ENCODE measurements around the gene ADAMTS1.
"Not testable (repeated sequence)": the region's sequence is repeated elsewhere in the genome, so short reads cannot be mapped to it uniquely, and the experiment has no call there.

The ADAMTS1 gene

DNA sequence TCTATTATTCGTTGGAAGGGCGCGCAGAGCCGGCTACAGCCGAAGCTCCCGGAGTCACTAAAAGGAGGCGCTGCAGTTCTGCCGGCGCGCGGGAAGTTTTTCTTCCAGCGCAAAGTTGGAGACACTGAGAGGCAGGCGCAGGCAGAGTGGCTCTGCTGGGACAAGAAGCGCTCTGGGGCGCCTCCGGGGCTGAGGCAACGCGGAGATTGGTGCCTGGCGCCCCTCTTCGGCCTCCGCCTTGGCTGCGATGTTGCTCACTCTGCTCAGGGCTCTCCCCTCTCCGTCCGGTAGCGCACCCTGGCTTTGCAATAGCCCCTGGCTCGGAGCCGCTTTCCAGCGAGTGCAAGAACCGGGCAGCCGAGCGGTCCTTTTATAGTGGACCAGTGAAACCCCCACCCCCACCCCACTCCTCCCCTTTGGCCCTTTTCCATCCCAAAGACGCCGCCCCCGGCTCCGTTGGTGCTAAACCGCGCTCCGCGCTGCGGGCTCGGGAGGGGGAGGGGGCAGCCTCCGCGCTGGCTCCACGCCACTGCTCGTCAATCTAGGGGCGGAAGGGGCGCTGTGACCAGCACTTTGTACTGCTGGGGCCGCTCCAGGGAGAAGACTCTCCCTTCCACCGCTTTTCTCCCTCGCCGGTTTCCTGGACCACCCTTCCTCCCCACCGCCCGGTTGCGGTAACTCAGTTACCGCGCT is at the start of gene ADAMTS1:
TSS of gene ADAMTS1 (minus strand) at position 344 of the 693 bp plus-strand sequence. CDS start 455 bp downstream, outside the sequence.
- DNase-seq = peak in 57 of 58 donors; percentile 36 to 99 (median 89)

DNA sequence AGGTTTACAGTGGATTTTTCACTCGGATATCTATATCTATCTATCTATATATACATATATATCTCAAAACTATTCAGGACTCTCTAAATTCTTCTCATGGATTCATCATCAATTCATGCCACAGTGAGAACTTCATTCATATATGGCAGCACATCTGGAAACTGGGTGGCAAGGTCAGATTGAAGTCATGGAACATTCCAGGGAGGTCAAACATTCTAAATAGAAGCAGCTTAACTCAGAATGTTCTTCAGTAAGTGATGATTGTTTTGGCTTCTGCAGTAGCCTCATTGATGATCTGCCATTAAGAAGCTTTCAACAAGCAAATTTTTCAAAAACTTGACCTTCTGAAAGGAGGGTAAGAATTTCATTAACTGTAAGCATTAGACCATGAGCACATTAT is 46.9 kb upstream of the ADAMTS1 start:
- DNase-seq = no peak

DNA sequence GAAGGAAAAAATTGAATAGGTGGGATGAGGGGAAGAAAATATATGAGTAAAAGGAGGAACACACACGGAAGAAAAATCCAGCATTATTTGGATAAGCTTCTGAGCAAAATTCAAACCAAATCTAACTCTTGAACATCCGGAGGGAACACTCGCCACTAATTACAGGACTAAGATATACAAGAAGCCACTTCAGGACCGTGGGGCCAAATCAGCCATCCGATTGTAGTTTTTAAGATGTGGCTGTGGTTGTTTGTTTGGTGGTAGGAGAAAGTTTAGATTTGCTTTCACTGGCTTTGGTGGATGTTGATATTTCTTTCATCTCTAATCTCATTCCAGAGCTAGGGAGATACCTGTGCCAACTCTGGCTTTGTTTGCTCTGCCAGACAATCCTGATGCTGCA is 43.7 kb upstream of the ADAMTS1 start:
- no peak for DNase-seq

DNA sequence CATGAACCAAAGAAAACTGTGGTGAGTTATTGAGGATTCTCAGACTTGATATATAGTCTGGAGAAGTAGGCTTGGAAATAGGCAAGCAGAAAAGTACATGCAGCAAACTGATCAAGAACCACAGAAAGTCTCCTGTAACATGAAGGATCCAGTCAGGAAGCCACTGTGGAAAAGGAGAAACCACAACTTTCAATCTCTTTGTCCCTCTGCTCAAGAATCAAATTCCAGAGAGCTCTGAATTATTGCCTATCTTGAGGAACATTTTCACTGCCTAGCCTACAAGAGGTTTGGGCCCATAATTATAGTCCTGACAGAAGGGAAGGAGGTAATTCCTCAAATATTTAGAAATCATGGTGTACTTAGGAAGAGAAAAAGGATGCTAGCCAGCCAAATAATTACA is 43.0 kb upstream of the ADAMTS1 start:
- no peak for DNase-seq

DNA sequence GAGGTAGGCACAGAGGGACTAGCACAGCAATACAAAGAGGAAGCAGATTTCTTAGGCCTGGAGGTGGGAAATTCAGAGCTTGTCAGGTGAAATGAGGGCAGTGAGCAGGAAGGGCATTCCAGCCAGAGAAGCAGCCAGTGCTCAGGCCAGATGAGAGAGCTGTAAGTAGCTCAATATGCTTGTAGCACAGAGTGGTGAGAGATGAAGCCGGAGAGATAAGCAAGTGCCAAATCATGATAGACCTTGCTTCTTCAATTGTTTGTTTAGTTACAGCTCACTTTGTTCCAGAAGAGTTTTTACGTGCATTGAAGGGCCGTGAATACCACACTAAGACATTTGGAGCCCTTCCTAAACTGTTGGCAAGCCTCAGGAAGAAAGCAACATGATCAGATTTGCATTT is 42.0 kb upstream of the ADAMTS1 start:
- DNase-seq = no peak

DNA sequence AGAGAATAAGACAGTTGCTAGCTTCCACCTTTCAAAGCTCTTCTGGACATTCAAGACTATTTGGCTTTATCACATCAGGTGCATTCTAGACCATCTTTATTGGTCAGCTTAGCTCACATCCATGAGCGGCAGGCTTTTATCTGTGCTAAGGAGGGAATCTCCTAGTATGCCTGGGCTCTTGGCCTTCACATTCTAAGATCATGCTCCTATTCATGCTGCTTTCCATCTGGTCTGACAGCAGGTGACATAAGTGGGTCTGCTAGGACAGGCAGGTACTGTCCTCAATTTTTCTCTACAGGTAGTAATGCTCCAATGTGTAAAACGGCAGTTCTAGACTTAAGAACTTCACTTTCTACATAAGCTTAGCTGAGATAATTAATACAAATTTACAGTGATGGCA is 39.2 kb upstream of the ADAMTS1 start:
- DNase-seq = no peak

- no peak for DNase-seq
These were observed 38.6 kb upstream of the ADAMTS1 start for GRCh38 chr21:26883768-26884167.

- no peak for DNase-seq
These were observed 36.5 kb upstream of the ADAMTS1 start for GRCh38 chr21:26881504-26882228.

GRCh38 chr21:26877018-26877417 is 31.8 kb upstream of the ADAMTS1 start:
- DNase-seq = no peak

DNA sequence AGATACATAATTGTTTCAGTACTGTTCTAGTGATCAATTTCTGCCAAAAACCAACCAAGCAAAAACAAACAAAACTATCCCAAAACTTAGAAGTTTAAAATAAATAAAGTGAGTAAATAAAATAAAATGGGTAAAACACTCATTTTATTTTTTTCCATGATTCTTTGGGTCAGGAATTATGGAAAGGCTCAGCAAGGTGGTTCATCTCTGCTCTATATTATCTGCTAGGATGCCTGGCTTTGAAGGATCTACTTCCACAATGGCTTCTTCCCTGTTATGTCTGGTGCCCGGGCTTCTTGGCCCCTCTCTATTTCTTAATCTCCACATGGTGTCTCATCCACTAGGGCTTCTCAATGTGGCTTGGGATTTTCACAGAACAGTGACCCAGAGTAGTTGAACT is 29.1 kb upstream of the ADAMTS1 start:
- no peak for DNase-seq

GRCh38 chr21:26865857-26866256 is 20.6 kb upstream of the ADAMTS1 start:
- no peak for DNase-seq

- DNase-seq = not testable (repeated sequence)
These were observed 11.7 kb upstream of the ADAMTS1 start for GRCh38 chr21:26856871-26857350.

DNA sequence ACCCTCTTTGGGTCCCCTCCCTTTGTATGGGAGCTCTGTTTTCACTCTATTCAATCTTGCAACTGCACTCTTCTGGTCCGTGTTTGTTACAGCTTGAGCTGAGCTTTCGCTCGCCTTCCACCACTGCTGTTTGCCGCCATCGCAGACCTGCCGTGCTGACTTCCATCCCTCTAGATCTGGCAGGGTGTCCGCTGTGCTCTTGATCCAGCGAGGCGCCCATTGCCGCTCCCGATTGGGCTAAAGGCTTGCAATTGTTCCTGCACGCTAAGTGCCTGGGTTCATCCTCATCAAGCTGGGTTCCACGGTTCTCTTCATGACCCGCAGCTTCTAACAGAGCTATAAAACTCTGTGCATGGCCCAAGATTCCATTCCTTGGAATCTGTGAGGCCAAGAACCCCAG is 9.5 kb upstream of the ADAMTS1 start:
- DNase-seq = not testable (repeated sequence)

- no peak for DNase-seq
These were observed 7.2 kb upstream of the ADAMTS1 start for GRCh38 chr21:26852423-26852822.

DNA sequence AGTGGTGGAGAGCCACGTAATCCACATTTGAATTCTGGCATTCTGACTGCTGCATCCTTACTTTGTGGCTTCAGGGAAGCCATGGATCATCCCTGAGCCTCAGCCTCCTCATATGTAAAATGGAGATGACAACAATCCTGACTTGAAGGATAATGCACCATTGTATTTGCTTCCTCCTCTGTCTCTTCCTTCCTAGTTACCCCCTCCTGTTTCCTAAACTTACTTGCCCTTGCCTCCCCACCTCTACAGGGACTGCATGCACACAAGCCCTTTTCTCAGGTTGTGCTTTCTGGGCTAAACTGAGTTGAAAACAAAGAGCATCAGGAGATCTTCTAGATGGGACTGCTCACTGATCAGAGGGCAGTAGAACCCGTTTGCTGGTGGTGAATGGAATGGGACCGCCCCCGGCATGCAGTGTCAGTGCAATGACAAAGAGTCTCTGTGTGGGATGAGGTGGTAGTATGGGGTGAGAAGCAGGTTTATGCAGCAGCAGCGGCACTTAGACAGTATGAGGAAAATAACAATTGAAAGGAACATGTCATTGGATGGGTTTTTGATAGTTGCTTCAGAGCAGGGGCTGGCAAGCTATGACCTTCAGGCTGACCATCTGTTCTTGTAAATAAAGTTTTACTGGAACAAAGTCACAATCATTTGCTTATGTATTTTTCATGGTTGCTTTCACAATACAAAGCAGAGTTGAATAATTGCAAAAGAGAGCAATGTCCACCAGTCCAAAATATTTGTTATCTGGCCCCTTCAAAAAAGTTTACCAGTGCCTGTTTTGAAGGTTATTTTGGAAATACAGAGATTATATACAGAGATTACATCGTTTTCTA is 6.1 kb upstream of the ADAMTS1 start:
- DNase-seq = peak in 5 of 58 donors; percentile 3 to 15 (median 8)

DNA sequence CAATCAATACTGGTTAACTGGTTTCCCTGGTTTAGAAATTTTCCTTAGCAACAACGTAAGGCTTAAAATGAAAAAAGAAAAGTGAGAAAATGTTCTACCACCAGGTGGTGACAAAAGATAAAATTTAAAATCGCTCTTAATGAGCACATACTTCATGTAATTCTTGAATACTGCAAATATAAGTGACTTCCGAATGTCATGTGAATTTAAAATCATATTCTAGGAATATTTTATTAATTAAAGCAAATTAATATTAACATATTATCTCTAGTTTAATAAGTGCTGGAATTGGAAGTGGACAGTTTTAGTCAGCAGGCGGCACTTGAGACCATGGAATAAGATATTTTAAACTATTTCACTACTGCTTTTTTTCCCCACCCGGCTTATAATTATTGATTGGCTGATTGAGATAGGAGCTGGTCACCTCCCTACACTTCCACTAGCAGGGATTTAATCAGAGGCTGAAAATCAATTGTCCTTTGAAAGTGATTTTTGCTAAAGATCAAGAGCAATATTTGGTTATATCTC is 5.0 kb upstream of the ADAMTS1 start:
- peak in 1 of 58 donors; percentile 33 for DNase-seq

- peak in 2 of 58 donors; percentile 30 to 38 for DNase-seq
These were observed 4.4 kb upstream of the ADAMTS1 start for GRCh38 chr21:26849428-26850115.

DNA sequence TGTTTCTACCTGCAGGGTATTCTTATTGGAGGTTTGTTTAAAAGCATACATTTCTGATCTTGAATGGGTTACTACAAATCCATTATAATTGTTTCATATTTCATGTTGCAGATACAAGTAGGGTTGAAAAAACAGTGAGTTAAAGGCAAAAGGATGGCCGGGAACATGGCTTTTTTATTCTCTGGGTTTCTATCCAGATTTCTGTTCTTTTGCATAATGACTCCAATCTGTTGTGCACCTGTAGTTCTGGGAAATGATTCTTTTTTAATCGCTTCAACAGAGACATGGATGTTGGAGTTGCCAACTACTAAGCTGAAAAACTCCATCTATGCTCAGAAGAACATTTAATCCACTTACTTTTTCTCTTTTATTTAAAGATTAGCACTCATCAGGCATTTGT is 2.7 kb upstream of the ADAMTS1 start:
- no peak for DNase-seq

DNA sequence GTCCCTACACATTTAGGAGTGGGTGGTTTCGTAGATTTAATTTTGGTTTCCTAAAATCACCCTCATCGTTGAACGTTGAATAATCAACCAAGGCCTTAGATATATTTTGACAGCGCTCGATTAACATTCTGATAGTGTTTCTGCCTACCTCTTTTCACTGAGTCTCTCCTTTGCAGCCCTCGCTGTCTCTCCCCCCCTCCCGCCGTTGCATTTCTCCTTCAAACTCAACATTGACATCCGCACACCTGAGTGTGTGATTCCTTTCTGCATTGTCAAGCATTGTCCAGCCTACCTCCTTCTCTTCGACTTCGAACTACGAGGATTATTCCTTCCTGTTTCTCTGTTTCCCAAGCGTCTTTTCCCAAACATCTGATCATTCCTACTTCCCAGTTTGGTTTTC is 1.8 kb upstream of the ADAMTS1 start:
- DNase-seq = peak in 1 of 58 donors; percentile 26

DNA sequence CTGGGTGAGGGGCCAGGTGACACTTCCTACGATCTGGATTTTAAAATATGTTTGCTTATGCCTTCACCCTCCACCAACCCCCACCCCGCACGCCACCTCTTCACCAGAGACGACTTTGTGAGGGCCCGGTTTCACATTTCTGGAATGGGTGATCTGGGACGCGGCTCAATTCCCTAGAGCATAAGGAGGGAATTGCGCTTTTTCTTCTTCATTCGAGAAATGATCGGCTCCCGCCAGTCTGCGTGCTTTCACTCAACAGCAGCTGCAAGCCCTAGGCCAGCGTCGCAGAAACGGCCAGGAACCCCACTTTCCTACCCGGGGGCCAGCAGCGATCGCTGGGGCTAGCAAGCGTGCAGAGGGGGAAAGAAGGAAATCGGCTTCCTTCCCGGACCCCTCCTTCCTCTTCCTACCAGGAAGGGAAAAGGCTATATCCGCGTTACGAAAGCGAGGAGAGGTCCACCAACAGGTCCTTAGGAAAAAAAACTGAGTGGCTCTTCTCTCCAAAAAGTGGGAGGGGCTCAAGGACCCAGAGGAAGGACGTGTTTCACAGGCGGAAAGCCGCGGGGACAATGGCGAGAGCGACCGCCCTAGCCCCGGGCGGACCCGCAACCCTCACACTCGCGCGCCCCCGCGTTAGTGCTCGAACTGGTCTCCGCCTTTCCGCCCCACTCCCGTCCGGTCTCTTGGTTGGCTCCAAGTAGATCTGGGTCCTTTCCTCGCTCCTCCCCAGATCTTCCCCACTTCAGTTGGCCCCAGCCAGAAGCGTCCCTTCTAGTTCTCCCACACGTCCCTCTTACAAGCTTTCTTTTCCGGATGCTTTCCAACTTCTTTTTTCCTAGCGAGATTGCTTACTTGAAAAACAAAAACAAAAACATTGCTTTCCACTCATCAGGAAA is 1.1 kb upstream of the ADAMTS1 start:
- DNase-seq = peak in 56 of 58 donors; percentile 25 to 82 (median 66)

Measured in anterior cingulate cortex (tissue), 58 donors.